LNCAP (cell line): ENCODE results near the gene OPRL1.

ENCODE experiments used
- TF ChIP-seq, protein P1 (sequence below): fragments of 450-650 bp; IDR thresholded peaks from 2 replicates; pipeline ENCODE4 v1.5.1; 2017; ENCODE audit warnings: mild to moderate bottlenecking

Gene OPRL1

DNA sequence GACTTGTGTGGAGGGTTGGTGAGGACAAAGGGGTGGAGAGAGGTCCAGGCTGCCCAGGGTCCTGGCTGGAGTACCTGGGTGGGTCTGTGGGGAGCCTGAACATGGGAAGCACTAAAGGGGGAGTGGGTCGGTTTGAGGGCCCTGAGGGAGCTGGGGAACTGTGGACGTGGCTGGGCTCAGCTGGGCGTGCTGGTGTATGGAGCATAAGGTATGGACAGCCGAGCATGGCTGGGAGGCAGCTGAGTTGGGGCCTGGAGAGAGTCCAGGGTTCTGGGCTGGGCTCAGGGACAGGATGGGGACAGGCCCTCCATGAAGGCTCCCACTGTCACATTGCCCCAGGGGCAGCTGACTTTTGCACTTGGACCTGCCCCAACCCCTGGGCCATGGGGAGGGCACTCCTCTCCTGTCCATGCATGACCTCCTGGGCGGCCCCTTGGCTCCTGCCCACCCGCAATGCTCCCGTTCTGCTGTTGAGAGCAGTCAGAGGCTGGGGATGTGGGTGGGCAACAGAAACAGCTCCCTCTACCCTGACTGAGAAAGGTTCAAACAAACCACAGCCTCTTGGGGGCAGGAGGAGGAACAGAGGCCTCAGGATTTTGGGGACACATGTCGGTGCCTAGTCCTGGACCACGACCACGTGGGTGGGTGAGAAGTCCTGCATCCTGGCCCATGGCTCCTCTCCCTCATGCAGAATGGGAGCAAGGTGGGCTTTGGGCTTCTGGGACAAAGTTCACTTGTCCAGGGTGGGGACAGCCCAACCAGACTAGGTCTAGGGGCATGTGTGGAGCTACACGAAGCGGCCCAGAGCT, 39.4 kb upstream of the OPRL1 start:
- TF ChIP-seq, protein P1, sequence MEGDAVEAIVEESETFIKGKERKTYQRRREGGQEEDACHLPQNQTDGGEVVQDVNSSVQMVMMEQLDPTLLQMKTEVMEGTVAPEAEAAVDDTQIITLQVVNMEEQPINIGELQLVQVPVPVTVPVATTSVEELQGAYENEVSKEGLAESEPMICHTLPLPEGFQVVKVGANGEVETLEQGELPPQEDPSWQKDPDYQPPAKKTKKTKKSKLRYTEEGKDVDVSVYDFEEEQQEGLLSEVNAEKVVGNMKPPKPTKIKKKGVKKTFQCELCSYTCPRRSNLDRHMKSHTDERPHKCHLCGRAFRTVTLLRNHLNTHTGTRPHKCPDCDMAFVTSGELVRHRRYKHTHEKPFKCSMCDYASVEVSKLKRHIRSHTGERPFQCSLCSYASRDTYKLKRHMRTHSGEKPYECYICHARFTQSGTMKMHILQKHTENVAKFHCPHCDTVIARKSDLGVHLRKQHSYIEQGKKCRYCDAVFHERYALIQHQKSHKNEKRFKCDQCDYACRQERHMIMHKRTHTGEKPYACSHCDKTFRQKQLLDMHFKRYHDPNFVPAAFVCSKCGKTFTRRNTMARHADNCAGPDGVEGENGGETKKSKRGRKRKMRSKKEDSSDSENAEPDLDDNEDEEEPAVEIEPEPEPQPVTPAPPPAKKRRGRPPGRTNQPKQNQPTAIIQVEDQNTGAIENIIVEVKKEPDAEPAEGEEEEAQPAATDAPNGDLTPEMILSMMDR, result no peak

DNA sequence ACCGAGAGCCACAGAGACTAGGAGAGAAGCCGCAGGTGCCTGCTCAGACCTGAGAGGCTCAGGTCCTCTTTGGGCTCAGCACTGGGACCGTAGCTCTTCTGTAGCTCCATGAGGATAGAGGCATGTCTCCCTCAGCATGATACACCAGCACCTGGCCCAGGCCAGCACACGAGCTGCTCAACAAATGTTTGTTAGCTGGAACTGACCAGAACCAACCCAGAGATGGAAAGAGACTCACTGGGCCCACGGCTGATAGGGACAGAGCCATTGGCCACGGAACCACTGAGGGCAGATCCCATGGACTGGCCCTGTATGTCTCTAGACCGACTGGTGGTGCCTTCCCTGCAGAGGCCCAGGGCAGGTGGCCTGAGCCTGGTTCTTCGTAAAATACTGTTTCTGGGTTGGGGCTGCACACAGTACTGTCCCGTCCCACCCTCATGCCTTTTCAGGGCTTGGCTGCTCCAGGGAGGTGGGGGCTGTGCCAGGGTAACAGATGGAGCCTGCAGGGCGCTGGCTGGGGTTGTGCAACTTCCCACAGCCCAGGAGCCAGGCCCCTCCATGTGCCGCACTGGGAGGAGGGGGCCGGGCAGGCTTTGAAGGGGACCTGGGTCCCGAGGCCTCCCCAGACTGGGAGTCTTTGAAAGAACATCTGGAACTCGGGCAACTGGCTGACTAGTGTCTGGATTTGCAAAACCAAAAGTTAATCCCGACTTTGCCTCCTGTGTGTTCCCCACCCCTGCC, 38.7 kb upstream of the OPRL1 start:
- TF ChIP-seq, protein P1, result no peak

DNA sequence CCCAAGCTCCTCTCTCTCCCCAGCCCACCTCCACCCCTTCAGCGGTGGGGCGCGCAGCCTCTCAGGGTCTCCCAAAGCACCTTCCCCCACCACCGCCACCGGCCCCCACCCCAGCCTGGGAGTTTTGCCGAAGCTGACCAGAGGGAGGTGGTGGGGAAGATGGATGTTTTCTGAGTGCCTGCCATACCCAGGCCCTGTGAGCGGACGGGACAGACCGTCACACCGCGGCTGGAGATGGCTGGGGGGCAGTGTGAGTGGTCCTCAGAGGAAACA, 38.2 kb upstream of the OPRL1 start:
- TF ChIP-seq, protein P1, result no peak

DNA sequence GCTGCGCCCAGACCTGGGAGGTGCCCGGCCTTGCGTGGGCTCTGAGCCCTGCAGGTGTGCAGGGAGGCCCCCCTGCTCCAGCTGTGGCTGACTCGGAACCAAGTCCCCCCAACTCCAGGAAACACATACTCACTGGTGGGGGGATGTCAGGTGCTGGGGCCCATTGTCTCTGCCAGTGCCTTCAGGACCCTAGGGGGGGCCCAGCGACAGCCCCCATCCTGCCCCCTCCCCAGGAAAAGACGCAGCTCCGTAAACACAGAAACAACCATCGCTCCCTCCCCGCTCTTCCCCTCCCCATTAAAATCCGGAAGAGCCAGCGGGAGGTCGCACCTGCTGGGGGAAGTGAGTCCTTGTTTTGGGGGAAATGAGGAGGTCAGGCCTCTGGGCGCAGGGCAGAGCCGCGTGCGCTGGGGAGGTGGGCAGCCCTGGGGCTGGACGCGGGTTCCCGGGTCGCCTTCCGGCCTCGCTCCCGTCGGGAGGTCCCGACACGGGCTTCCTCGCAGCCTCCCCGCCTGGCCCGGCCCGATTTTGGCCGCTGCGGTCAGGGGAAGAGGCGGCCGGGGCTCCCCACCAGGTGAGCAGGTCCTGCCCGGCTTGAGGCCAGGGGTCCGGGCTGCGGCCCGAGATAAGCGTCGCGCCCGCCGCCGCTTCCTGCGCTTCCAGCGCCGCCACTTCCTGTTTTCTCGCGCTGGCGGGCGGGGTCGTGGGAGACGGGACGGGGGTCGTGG, 37.7 kb upstream of the OPRL1 start:
- TF ChIP-seq, protein P1, result no peak

DNA sequence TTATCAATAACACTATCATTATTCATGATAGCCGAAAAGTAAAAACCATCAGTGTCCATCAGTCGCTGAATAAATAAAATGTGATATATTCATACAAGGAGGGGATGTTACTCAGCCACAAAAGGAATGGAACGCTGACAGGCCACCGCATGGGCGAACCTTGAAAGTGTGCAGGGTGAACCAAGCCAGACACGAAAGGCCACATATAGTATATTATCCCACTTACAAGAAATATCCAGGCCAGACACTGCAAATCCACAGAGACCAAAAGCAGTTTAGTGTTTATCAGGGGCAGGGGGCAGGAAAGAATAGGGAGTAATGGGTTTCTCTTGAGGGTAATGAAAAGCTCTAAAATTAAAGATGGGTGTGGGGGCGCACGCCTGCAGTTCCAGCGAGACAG, 36.1 kb upstream of the OPRL1 start:
- TF ChIP-seq, protein P1, result no peak

DNA sequence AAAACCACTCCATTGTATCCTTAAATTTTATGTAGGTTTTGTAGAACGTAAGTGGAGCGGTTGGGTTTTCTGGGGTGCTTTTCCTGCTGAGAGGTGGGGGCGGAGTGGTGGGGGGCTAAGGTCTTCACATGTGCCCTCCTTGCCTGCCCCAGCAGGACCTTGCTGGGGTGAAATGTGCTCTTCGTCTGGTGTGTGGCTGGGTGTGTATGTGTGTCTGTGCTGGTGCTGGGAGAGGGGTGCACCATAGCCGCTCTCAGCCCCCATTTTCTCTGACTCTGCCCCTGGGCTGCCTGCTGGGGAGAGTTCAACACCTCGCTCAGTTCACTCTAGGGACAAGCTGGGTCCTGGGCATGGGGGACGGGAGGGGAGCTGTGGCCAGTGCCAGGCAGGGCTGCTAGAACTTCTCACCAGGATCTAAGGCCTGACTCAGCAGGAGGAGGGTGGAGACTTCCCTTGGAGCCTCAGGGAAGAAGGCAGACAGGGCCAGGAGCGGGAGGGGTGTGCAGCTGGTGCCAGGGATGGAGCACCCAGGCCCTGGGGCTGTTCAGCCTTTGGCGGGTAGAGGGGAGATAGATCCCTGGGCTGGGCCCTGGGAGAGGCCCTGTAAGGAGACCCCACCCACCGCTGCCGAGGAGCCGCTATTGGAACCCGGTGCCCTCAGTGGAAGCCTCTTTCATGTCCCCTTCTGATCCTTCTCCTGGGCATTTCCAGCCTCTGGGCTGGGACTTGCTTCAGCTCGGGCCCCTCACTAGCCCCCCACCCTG, 35.2 kb upstream of the OPRL1 start:
- TF ChIP-seq, protein P1, result no peak

DNA sequence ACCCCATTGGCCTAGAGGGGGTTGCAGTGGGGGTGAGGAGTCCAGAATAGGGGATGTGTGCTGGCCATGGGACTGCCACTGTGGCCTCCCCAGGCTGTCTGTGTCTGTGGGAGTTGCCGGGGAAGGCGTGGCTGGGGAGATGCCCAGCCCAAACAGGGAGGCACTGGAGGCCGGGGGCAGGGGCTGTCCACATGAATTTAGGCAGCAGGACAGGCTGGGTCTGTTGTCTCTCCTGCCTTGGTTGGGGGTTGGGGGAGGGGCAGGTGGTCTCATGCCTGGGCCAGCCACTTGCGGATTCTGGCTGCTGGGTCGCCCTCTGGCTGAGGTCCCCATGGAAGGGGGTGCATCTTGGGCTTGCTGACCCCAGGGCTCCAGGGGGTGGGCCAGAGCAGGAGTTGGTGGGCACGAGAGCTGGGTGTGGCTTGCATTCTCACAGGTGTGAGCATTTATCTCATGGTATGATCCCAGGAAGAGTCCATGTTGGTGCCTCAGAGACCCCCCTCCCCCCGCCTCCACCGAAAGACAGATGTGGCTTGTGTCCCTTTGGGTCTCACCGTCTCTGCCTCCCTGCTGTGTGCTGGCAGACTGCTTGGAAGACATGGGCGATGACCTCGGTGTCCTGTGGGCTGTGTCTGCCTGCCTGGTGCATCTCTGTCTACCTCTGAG, 34.4 kb upstream of the OPRL1 start:
- TF ChIP-seq, protein P1, result no peak
